ENCODE results near the gene TLK2.

TLK2 gene

GRCh38 chr17:62657145-62657665 is 178.6 kb downstream of the TLK2 start:
- TF ChIP-seq CTCF (conservative IDR thresholded peaks at IDR 0.05): no peak
- no peak overlapping the region for H3K27ac ChIP-seq

GRCh38 chr17:62657690-62658089 is 179.1 kb downstream of the TLK2 start:
- H3K27ac ChIP-seq: no peak overlapping the region
- TF ChIP-seq CTCF (conservative IDR thresholded peaks at IDR 0.05): no peak

GRCh38 chr17:62658136-62658920 is 179.7 kb downstream of the TLK2 start:
- no peak overlapping the region for H3K27ac ChIP-seq
- no peak for TF ChIP-seq CTCF (conservative IDR thresholded peaks at IDR 0.05)

- no peak for TF ChIP-seq CTCF (conservative IDR thresholded peaks at IDR 0.05)
- no peak overlapping the region for H3K27ac ChIP-seq
These were observed 182.0 kb downstream of the TLK2 start for GRCh38 chr17:62660629-62661118.

- no peak overlapping the region for H3K27ac ChIP-seq
- TF ChIP-seq CTCF (conservative IDR thresholded peaks at IDR 0.05): no peak
These were observed 182.7 kb downstream of the TLK2 start for GRCh38 chr17:62661337-62661736.

- TF ChIP-seq CTCF (conservative IDR thresholded peaks at IDR 0.05): no peak
- no peak overlapping the region for H3K27ac ChIP-seq
These were observed 184.2 kb downstream of the TLK2 start for GRCh38 chr17:62662855-62663254.

All from VCaP (cell line).